PFSK-1 (cell line): ENCODE measurements around the gene ZFP36.

ENCODE experiments used
- FOXP2 ChIP-seq: optimal IDR thresholded peaks from 2 replicates; pipeline ENCODE3; 2011; ENCODE audit warnings: borderline replicate concordance, control low read depth, inconsistent platforms; ENCODE audit not compliant: insufficient read depth; ENCODE audit errors: extremely low read length, extremely low read depth
- POLR2AphosphoS5 ChIP-seq: IDR thresholded peaks from 2 replicates; pipeline ENCODE4 v1.6.1; 2012; ENCODE audit warnings: low read depth, mild to moderate bottlenecking, control low read depth, low read length, moderate library complexity
- REST ChIP-seq, 2 experiments: IDR thresholded peaks; 2 replicates each; pipeline versions ENCODE4 v1.6.1 to v1.8.0; 2011 to 2012; ENCODE audit warnings: low read depth in 2 of 2, low read length in 2 of 2, control low read depth in 1 of 2, inconsistent platforms in 1 of 2, mild to moderate bottlenecking in 1 of 2, moderate library complexity in 1 of 2; ENCODE audit not compliant: insufficient read depth in 1 of 2
- SIN3A ChIP-seq: IDR thresholded peaks from 2 replicates; pipeline ENCODE4 v1.6.1; 2012; ENCODE audit warnings: mild to moderate bottlenecking, low read length, moderate library complexity, borderline replicate concordance; ENCODE audit not compliant: insufficient read depth
- TAF1 ChIP-seq: IDR thresholded peaks from 2 replicates; pipeline ENCODE4 v1.6.1; 2012; ENCODE audit warnings: low read length, control low read depth, borderline replicate concordance; ENCODE audit not compliant: insufficient read depth

The ZFP36 gene

GRCh38 chr19:39375929-39376328 is 30.7 kb upstream of the ZFP36 start:
- TF ChIP-seq FOXP2 = no peak
- no peak for TF ChIP-seq SIN3A
- TF ChIP-seq POLR2AphosphoS5 = no peak
- TF ChIP-seq TAF1 = no peak
- no peak for TF ChIP-seq REST (IDR thresholded peaks at IDR 0.05; ENCODE audit: insufficient read depth in 1 of 2, low read depth in 2 of 2, low read length in 2 of 2)

GRCh38 chr19:39377373-39378362 is 29.0 kb upstream of the ZFP36 start:
- TF ChIP-seq POLR2AphosphoS5 (no peak), SIN3A (no peak), REST (IDR thresholded peaks at IDR 0.05; ENCODE audit: insufficient read depth in 1 of 2, low read depth in 2 of 2, low read length in 2 of 2) (no peak), FOXP2 (no peak), TAF1 (no peak)

- no peak for TF ChIP-seq SIN3A
- TF ChIP-seq POLR2AphosphoS5 = no peak
Measured at GRCh38 chr19:39379865-39380396, 26.7 kb upstream of the ZFP36 start.

GRCh38 chr19:39380521-39381502 is 25.8 kb upstream of the ZFP36 start:
- TF ChIP-seq POLR2AphosphoS5 (no peak), FOXP2 (no peak), SIN3A (no peak), TAF1 (no peak)

- TF ChIP-seq POLR2AphosphoS5 = no peak
Measured at GRCh38 chr19:39381910-39382611, 24.6 kb upstream of the ZFP36 start.

- TF ChIP-seq TAF1 (no peak), SIN3A (no peak), REST (IDR thresholded peaks at IDR 0.05; ENCODE audit: insufficient read depth in 1 of 2, low read depth in 2 of 2, low read length in 2 of 2) (no peak), FOXP2 (no peak), POLR2AphosphoS5 (no peak)
Measured at GRCh38 chr19:39382991-39383828, 23.4 kb upstream of the ZFP36 start.
